B cell (primary cell): ENCODE data around the gene DNAJC9.

Experiments used
- CTCF ChIP-seq: fragments of 200-600 bp; IDR thresholded peaks from one replicate; pipeline ENCODE4 v1.8.0; 2022; ENCODE audit warnings: antibody characterized with exemption, mild to moderate bottlenecking
- EZH2 ChIP-seq: IDR thresholded peaks from 2 replicates; pipeline ENCODE4 v1.6.1; 2012; ENCODE audit warnings: borderline replicate concordance, low read depth, mild to moderate bottlenecking, moderate library complexity, low read length; ENCODE audit not compliant: insufficient read depth, poor library complexity, severe bottlenecking

GRCh38 chr10:73281097-73281496, 34.0 kb upstream of the DNAJC9 start:
- TF ChIP-seq CTCF, result no peak
- no peak for TF ChIP-seq EZH2
